Cardiac atrium fibroblast (primary cell): Measurements from ENCODE around the gene GP5. TPM values are rescaled to one million over a fixed set of nuclear protein-coding genes. Genes with fewer than 3 reads are reported as not detected.

Source experiments
- total RNA-seq: library from RNA; depleted of rRNA; stranded (reverse); fragments of >200 nt; gene quantifications from 2 replicates; pipeline ENCODE4 v1.2.3, GENCODE V29; 2015

Gene GP5
- total RNA-seq, result under 0.01 TPM in 1 of 2 replicates, not detected in the other

GRCh38 chr3:194399166-194399565 is at the start of gene GP5:
Gene GP5 (minus strand): TSS chr3:194399266. CDS start chr3:194398282, 984 bp downstream.

GRCh38 chr3:194369522-194370279 is 29.4 kb downstream of the GP5 start, which contains the start of gene LRRC15:
Gene LRRC15 (minus strand): TSS chr3:194369743. CDS start chr3:194361043, 8,700 bp downstream.

GRCh38 chr3:194351080-194351672 is 47.9 kb downstream of the GP5 start, which contains the start of gene CPN2:
Gene CPN2 (minus strand): TSS chr3:194351328. CDS start chr3:194342702, 8,626 bp downstream.

Other genes starting within 250 kb of the GP5 start
- gene CPN2, start 47.9 kb downstream of the GP5 start, total RNA-seq, result not detected in 2 replicates
- gene LRRC15, start 29.5 kb downstream of the GP5 start, total RNA-seq, result 0.49 and 0.90 TPM in 2 replicates
- gene ATP13A3, start 87.7 kb upstream of the GP5 start, total RNA-seq, result 581 and 1,215 TPM in 2 replicates
- gene TMEM44, start 234.2 kb upstream of the GP5 start, total RNA-seq, result 41.1 and 42.8 TPM in 2 replicates